HG02970 (cell line): Measurements from ENCODE around the gene ZNF507.
"Not testable (repeated sequence)": the region's sequence is repeated elsewhere in the genome, so short reads cannot be mapped to it uniquely, and the experiment has no call there.

ENCODE experiments used
- ATAC-seq: cut with Tn5 transposase; IDR thresholded peaks from one replicate; pipeline ENCODE4 v1.9.1; 2021; ENCODE audit warnings: mild to moderate bottlenecking, moderate library complexity, moderate number of reproducible peaks; ENCODE audit not compliant: unreplicated experiment, low FRiP score

The ZNF507 gene

DNA sequence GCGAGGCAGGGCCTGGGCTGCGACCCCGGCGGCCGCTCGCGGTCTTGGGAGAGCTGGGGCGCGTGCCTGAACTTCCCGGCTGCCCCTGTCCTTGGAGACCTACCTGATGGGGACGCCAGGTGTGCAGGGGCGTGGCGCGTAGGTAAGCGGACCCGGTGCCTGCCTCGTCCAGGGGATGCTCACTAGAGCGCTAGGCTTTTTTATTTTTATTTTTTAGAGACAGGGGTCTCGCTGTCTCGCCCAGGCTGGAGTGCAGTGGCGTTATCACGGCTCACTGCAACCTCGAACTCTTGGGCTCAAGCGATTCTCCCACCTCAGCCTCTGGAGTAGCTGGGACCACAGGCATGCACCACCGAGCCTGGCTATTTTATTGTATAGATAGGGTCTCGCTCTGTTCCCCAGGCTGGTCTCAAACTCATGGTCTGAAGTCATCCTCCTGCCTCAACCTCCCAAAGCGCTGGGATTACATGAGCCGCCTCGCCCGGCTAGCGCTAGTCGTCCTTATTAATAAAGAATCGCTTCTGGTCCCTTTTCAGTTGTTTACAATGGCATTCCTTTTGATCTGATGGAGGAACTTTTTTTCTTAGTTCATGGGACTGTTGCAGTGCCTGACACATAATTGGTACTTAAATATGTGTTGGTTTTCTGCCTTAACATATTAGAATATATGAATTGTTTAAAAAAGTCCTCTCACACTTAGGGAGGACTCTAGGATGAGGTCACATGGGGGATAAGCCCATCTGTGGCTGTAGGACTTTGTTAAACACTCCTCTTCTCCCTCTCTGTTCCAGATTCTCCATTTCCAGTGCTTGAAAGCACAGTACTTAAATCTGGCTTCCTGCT, 61.0 kb downstream of the ZNF507 start:
- ATAC-seq, result no peak

DNA sequence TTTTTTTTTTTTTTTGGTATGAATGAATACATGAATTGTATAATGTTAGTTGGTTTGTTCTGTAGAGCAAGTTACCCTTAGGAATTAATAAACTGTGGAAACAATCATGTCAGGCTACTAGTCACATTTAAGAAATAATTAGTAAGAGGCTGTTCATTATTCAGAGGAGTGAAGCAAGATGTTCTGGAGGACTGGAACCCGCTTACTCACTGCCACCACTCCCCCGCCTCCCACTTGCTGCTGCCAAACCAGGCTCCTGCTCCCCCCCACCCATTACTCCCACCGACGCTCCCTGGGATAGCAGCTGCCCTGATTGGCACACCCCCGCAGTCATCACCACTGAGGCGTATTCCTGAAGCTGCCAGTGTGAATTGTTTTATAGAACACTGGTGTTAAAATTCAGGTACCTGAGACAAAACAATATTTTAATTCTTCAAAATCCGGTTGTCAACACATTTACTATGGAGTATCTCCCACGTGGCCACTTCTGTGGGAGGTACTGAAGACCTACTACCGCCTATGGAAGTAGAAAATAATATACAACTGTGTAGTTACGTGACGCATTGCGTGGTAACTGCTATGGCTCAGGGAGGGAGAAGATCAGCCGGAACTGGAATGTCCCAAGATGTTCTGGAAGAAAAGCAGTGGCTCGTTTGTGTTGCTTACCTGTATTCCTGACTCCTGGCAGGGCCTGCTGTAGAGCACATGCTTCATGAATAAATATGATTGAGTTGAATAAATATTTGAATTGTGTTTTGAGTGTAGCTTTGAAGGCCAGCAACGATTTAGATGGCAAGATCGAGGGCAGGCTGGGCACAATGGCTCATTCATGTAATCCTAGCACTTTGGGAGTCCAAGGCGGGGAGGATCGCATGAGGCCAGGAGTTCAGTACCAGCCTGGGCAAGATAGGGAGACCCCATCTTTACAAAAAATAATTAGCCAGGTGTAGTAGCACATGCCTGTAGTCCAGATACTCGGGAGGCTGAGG, 61.9 kb downstream of the ZNF507 start:
- no peak for ATAC-seq

DNA sequence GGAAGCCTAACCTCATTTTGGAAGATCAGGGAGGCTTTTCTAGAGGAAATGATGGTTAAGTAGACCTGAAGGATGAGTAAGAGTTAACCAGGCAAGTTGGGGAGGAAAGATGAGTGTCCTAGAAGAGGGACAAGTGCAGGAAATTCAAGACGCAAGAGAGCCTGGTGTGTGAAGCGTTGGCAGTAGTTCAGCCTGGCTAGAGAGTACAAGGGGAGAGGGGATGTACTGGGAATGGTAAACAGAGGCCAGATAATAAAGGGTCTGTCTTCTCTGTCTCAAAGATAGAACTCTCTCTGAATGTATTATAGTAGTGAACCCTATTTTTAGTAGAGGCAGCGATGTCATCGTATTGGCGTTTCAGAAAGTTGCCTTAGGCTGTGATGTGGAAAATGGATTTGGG, 69.8 kb downstream of the ZNF507 start:
- ATAC-seq, result no peak

GRCh38 chr19:32415669-32416068, 70.3 kb downstream of the ZNF507 start:
- no peak for ATAC-seq

DNA sequence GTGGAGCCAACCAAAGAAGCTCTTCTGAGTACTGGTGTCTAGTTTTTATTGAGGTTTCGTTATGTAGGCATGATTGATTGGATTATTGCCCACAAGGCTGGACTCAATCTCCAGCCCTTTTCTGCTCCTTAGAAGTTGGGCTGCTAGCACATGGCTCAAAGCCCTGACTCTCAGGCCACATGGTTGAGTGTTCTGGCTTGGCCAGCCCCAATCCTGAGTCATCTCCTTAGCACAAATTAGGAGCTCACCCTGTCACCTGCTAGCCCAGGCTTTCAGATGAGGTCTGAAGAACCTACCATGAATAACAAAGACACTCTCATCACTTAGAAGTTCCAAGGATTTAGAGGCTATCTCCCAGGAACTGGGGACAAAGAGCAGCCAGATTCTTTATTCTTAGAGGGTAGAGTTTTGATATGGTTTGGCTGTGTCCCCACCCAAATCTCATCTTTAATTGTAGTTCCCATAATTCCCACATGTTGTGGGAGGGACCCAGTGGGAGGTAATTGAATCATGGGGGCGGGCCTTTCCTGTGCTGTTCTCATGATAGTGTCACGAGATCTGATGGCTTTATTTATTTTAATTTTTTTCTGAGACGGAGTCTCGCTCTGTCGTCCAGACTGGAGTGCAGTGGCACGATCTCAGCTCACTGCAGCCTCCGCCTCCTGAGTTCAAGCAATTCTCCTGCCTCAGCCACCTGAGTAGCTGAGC, 71.5 kb downstream of the ZNF507 start:
- no peak for ATAC-seq

DNA sequence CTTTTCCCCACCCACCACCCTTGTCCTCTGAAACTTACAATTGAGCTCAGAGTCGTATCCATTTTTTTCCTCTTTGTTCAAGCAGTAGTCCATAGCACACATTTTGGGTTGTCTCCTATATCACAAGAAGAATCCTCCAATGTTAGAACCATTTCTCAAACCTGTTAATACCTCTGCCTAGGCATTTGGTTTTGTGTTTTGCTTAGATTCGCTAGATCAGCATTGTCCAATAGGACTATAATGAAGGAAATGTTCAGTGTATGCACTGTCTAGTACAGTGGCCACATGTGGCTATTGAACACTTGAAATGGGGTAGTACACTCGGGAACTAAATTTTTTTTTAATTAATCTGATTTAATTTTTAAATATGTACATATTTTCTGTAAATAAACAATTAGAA, 72.7 kb downstream of the ZNF507 start:
- no peak for ATAC-seq

- no peak for ATAC-seq
Measured at GRCh38 chr19:32421589-32422361, 76.4 kb downstream of the ZNF507 start.

DNA sequence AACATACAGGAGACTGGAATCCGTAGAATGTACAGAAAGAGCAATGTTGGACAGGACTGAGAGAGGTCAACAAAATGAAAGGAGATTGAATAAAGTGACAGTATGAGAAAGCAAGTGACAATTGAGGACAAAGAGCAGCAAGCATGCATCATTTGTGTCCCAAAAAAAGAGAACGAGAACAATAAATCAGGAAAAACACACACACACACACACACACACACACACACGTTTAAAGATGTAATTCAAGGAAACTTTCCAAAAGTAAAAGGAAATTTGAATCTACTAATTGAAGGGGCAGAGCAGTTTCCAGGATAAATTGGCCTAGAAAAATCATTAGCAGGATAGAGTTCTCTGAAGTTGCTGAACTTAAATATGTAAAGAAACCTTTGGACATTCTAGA, 77.0 kb downstream of the ZNF507 start:
- ATAC-seq, result no peak

DNA sequence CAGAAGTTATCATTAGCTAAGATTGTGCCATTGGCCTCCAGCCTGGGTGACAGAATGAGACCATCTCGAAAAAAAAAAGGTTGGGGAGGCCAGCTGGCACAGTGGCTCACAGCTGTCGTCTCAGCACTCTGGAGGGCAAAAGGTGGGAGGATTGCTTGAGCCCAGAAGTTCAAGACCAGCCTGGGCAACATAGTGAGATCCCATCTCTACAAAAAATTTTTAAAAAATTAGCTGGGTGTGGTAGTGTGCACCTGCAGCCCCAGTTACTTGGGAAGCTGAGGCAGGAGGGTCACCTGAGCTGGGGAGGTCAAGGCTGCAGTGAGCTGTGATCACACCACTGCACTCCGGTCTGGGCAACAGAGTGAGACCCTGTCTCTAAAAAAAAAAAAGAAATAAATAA, 78.5 kb downstream of the ZNF507 start:
- not testable (repeated sequence) for ATAC-seq

DNA sequence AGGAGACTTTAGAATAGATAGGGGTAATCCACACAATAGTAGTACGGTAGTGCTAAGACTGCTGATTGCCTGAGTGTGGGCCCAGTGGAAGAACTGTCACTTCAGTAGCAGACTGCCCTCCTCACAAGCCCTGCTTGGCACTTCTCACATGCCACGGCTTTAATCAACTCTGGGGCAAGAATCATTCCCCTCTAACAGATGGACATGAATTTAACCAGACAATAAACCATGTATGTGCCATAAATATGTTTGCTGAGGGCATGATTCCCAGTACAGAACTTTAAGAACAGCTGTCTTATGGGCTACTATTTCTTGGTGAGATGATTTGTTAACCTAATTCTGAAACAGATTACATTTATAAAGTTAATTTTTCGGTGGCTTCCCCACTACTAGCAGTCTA, 82.1 kb downstream of the ZNF507 start:
- no peak for ATAC-seq

GRCh38 chr19:32436692-32437091, 91.3 kb downstream of the ZNF507 start:
- no peak for ATAC-seq

DNA sequence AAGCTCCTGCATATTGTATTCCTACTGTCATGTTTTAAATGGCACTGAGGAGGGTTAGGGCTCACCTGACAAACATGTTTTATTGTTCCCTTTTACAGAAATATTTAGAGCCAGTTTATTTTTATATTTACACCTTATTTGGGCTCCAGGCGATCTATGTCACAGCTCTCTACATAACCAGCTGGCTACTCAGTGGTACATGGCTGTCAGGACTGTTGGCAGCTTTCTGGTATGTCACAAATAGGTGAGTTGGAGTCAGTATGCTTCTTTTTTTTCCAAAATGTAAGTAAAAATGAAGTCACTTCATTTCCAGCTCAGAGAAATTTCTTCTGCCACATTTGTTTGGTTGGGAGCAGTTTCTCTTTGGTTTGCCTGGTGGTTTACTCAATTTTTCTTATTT, 91.7 kb downstream of the ZNF507 start:
- ATAC-seq, result no peak
